H9 (cell line): Measurements from ENCODE around the gene GFOD2. TPM values are rescaled to one million over a fixed set of nuclear protein-coding genes. Genes with fewer than 3 reads are reported as not detected.

Experiments
- DNase-seq: peaks from one replicate; pipeline ENCODE4 v3.0.0-alpha.2; 2017
- H2AFZ ChIP-seq: one replicate; pipeline ENCODE4 v1.6.1; 2013; ENCODE audit warnings: mild to moderate bottlenecking, low read length, control low read depth, moderate library complexity
- H2AK5ac ChIP-seq: 2 replicates; pipeline ENCODE4 v1.6.1; 2013; ENCODE audit warnings: low read length, control low read depth, mixed read lengths; ENCODE audit not compliant: insufficient read length
- H2BK120ac ChIP-seq: one replicate; pipeline ENCODE4 v1.6.1; 2013; ENCODE audit warnings: low read depth, mild to moderate bottlenecking, low read length, control low read depth, inconsistent platforms; ENCODE audit not compliant: poor library complexity, severe bottlenecking
- H2BK12ac ChIP-seq: 2 replicates; pipeline ENCODE4 v1.6.1; 2013; ENCODE audit warnings: low read length, control low read depth, mixed read lengths, low read depth; ENCODE audit not compliant: insufficient read length
- H2BK15ac ChIP-seq: 2 replicates; pipeline ENCODE4 v1.6.1; 2013; ENCODE audit warnings: low read depth, low read length, control low read depth
- H2BK20ac ChIP-seq: one replicate; pipeline ENCODE4 v1.6.1; 2013; ENCODE audit warnings: low read depth, mild to moderate bottlenecking, low read length, control low read depth, inconsistent platforms; ENCODE audit not compliant: poor library complexity, severe bottlenecking
- H2BK5ac ChIP-seq: 2 replicates; pipeline ENCODE4 v1.6.1; 2013; ENCODE audit warnings: low read length, control low read depth, mixed read lengths; ENCODE audit not compliant: insufficient read length
- H3K14ac ChIP-seq: 2 replicates; pipeline ENCODE4 v1.6.1; 2013; ENCODE audit warnings: low read length, control low read depth; ENCODE audit not compliant: insufficient read depth
- H3K18ac ChIP-seq: 2 replicates; pipeline ENCODE4 v1.6.1; 2013; ENCODE audit warnings: low read depth, mild to moderate bottlenecking, mixed read lengths, low read length, control low read depth; ENCODE audit not compliant: insufficient read length
- H3K23ac ChIP-seq: 2 replicates; pipeline ENCODE4 v1.6.1; 2013; ENCODE audit warnings: low read length, control low read depth, mixed read lengths, low read depth; ENCODE audit not compliant: insufficient read length
- H3K23me2 ChIP-seq: 2 replicates; pipeline ENCODE4 v1.6.1; 2013; ENCODE audit warnings: low read depth, mild to moderate bottlenecking, mixed read lengths, low read length, control low read depth; ENCODE audit not compliant: insufficient read length, poor library complexity, severe bottlenecking
- H3K27ac ChIP-seq: 2 replicates; pipeline ENCODE4 v1.5.1; 2013; ENCODE audit warnings: low read length, control low read depth, mixed read lengths, low read depth; ENCODE audit not compliant: insufficient read length
- H3K27me3 ChIP-seq: 2 replicates; pipeline ENCODE4 v1.6.1; 2013; ENCODE audit warnings: low read length, control low read depth, inconsistent platforms; ENCODE audit not compliant: insufficient read depth
- H3K4ac ChIP-seq: 2 replicates; pipeline ENCODE4 v1.6.1; 2013; ENCODE audit warnings: low read depth, mild to moderate bottlenecking, control low read depth, inconsistent platforms, low read length, moderate library complexity
- H3K4me1 ChIP-seq: 2 replicates; pipeline ENCODE4 v1.6.1; 2013; ENCODE audit warnings: low read length, control low read depth, inconsistent platforms; ENCODE audit not compliant: insufficient read depth
- H3K4me2 ChIP-seq: 2 replicates; pipeline ENCODE4 v1.6.1; 2013; ENCODE audit warnings: low read length, control low read depth, mixed read lengths; ENCODE audit not compliant: insufficient read length, insufficient read depth
- H3K56ac ChIP-seq: 2 replicates; pipeline ENCODE4 v1.6.1; 2013; ENCODE audit warnings: low read depth, mild to moderate bottlenecking, mixed read lengths, low read length, control low read depth; ENCODE audit not compliant: insufficient read length
- H3K79me1 ChIP-seq: 2 replicates; pipeline ENCODE4 v1.6.1; 2013; ENCODE audit warnings: low read depth, mild to moderate bottlenecking, moderate library complexity, low read length, control low read depth, inconsistent platforms; ENCODE audit not compliant: insufficient read depth, poor library complexity, severe bottlenecking
- H3K79me2 ChIP-seq: 2 replicates; pipeline ENCODE4 v1.6.1; 2013; ENCODE audit warnings: low read length, control low read depth, inconsistent platforms; ENCODE audit not compliant: insufficient read depth
- H3K9ac ChIP-seq: 2 replicates; pipeline ENCODE4 v1.6.1; 2013; ENCODE audit warnings: low read length, control low read depth, mixed read lengths; ENCODE audit not compliant: insufficient read length; ENCODE audit errors: extremely low read depth
- H3K9me3 ChIP-seq: one replicate; pipeline ENCODE4 v1.6.1; 2013; ENCODE audit warnings: low read depth, low read length, inconsistent platforms; ENCODE audit not compliant: control insufficient read depth
- H3T11ph ChIP-seq: one replicate; pipeline ENCODE4 v1.6.1; 2013; ENCODE audit warnings: mild to moderate bottlenecking, low read length, control low read depth, inconsistent platforms
- H4K20me1 ChIP-seq: one replicate; pipeline ENCODE4 v1.6.1; 2013; ENCODE audit not compliant: control insufficient read depth, insufficient read length, insufficient read depth
- H4K5ac ChIP-seq: 2 replicates; pipeline ENCODE4 v1.6.1; 2013; ENCODE audit warnings: low read depth, mild to moderate bottlenecking, mixed read lengths, low read length, control low read depth; ENCODE audit not compliant: insufficient read length
- H4K8ac ChIP-seq: replicated peaks from 2 replicates; pipeline ENCODE4 v1.6.1; 2013; ENCODE audit warnings: low read length, control low read depth, mixed read lengths, low read depth; ENCODE audit not compliant: insufficient read length
- H4K91ac ChIP-seq: 2 replicates; pipeline ENCODE4 v1.6.1; 2013; ENCODE audit warnings: low read depth, mild to moderate bottlenecking, moderate library complexity, mixed read lengths, low read length, control low read depth; ENCODE audit not compliant: insufficient read length
- H3K27ac Mint-ChIP-seq, 3 experiments: 2 replicates in 2 of 3; 3 replicates in 1 of 3; pipeline ENCODE4 v1.8.0; 2020 to 2021; ENCODE audit warnings: mixed read lengths in 3 of 3, mild to moderate bottlenecking in 1 of 3, moderate library complexity in 1 of 3
- H3K27me3 Mint-ChIP-seq: 2 replicates; pipeline ENCODE4 v1.8.0; 2021; ENCODE audit warnings: low read depth, mild to moderate bottlenecking, moderate library complexity, mixed read lengths
- H3K36me3 Mint-ChIP-seq, 3 experiments: 2 replicates in 2 of 3; 3 replicates in 1 of 3; pipeline ENCODE4 v1.8.0; 2020 to 2021; ENCODE audit warnings: low read depth in 3 of 3, mixed read lengths in 3 of 3; ENCODE audit not compliant: insufficient read depth in 1 of 3
- H3K4me1 Mint-ChIP-seq, 2 experiments: 2 replicates each; pipeline ENCODE4 v1.8.0; 2020; ENCODE audit warnings: mixed read lengths in 2 of 2
- H3K4me3 Mint-ChIP-seq, 2 experiments: 2 replicates in 1 of 2; 3 replicates in 1 of 2; pipeline ENCODE4 v1.8.0; 2020 to 2021; ENCODE audit warnings: mild to moderate bottlenecking in 2 of 2, mixed read lengths in 2 of 2, moderate library complexity in 1 of 2
- H3K9me3 Mint-ChIP-seq, 2 experiments: 2 replicates in 1 of 2; 3 replicates in 1 of 2; pipeline ENCODE4 v1.8.0; 2020; ENCODE audit warnings: mild to moderate bottlenecking in 2 of 2, mixed read lengths in 2 of 2, moderate library complexity in 1 of 2
- CTCF ChIP-seq: fragments of 200-600 bp; sonication (generic); conservative IDR thresholded peaks from 3 replicates; pipeline ENCODE4 v1.8.0; 2021; ENCODE audit warnings: antibody characterized with exemption, mild to moderate bottlenecking
- WGBS: extraction: QIAGEN DNeasy Blood & Tissue Kit; methylation state at CpG from one replicate; pipeline ENCODE4 v1.1.7; 2013; ENCODE audit warnings: missing lambda C conversion rate, low lambda C conversion rate, mixed read lengths; ENCODE audit not compliant: insufficient read length; ENCODE audit errors: extremely low coverage; 5-methylcytosine and 5-hydroxymethylcytosine counted together
- total RNA-seq: library from RNA; stranded (reverse); gene quantifications from 2 replicates; pipeline ENCODE4 v1.2.1, GENCODE V29; 2021

Gene GFOD2
- total RNA-seq, 1 experiment from 2014 or later: 21.8 TPM

- no peak overlapping the region for H2BK5ac ChIP-seq
- DNase-seq: no peak
Observed at GRCh38 chr16:67641779-67642708, 77.1 kb downstream of the GFOD2 start.

More at GRCh38 chr16:67641779-67642708, 77.1 kb downstream of the GFOD2 start:
- Histone ChIP-seq H3K23me2 (peaks cover 8% of the 10 kb centered on the region), H4K91ac (no peak overlapping the region), H3T11ph (no peak overlapping the region), H3K79me1 (no peaks in the 10 kb centered on the region), H3K4me1 (no peaks in the 10 kb centered on the region), H2AK5ac (no peak overlapping the region), H3K23ac (no peak overlapping the region), H3K14ac (no peak overlapping the region), H2BK15ac (no peak overlapping the region), H2BK120ac (no peak overlapping the region), H3K18ac (no peak overlapping the region), H3K79me2 (no peaks in the 10 kb centered on the region), H3K9ac (no peak overlapping the region), H3K4ac (no peak overlapping the region), H3K56ac (no peak overlapping the region), H3K27ac (no peak overlapping the region), H4K5ac (no peak overlapping the region), H4K8ac (no peak overlapping the region), H3K27me3 (no peaks in the 10 kb centered on the region), H2BK20ac (no peak overlapping the region), H3K4me2 (no peak overlapping the region), H3K9me3 (no peaks in the 10 kb centered on the region), H2AFZ (no peak overlapping the region), H4K20me1 (no peaks in the 10 kb centered on the region), H2BK12ac (no peak overlapping the region)
- Mint-ChIP-seq H3K36me3 (peaks cover 7 to 28% (median 19%) of the 10 kb centered on the region in 3 experiments; a peak in 6 of 7 replicates), H3K9me3 (no peaks in the 10 kb centered on the region), H3K4me3 (no peak overlapping the region), H3K4me1 (peaks cover 3 to 6% of the 10 kb centered on the region in 2 experiments; a peak in 2 of 4 replicates), H3K27ac (peak overlapping the region in 2 of 3 experiments; percentile 10 to 31; a peak in 2 of 7 replicates), H3K27me3 (peaks cover 8% of the 10 kb centered on the region)
- no peak for TF ChIP-seq CTCF
- no CpG with 5 or more reads among the region's 10 CpGs for WGBS
